Measurements from ENCODE around the gene FCHSD2.

The FCHSD2 gene

DNA sequence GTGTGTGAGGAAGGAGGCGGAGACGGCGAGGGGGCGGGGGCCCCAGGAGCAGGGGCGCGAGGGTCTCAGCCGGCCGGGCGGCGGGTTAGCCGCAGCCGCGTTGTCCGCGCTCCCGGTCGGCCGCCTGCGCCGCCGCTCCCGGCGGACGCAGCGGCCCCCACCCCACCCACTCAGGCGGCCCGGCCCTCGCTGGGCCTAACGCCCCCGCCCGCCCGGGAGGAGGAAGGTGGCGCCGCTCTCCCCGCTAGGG is at the start of gene FCHSD2:
TSS of gene FCHSD2 (minus strand) at position 191 of the 250 bp plus-strand sequence. CDS start 441 bp downstream, outside the sequence.
- DNase-seq: peak in 1 of 14 donors; percentile 78

DNA sequence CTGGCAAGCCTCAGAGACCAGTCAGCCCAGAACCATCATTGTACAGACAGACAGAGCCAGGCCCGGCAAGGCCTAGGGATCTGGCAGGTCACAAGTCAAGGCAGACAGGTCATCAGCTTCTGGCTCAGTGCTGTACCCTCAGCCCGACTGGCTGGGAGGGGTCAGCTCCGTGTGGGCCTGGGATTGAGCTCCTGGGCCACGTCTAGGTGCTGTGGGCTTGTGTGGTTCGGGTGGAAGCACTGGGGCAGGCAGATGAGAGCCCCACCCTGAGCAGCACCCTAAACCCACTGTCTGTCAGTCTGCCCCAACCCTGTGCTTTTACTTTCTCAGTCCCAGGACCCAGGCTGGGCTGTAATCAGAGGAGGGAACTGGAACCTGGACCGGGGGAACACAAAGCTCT is 49.0 kb upstream of the FCHSD2 start:
- DNase-seq: no peak

GRCh38 chr11:73190557-73190885 is 48.4 kb upstream of the FCHSD2 start:
- DNase-seq: no peak

DNA sequence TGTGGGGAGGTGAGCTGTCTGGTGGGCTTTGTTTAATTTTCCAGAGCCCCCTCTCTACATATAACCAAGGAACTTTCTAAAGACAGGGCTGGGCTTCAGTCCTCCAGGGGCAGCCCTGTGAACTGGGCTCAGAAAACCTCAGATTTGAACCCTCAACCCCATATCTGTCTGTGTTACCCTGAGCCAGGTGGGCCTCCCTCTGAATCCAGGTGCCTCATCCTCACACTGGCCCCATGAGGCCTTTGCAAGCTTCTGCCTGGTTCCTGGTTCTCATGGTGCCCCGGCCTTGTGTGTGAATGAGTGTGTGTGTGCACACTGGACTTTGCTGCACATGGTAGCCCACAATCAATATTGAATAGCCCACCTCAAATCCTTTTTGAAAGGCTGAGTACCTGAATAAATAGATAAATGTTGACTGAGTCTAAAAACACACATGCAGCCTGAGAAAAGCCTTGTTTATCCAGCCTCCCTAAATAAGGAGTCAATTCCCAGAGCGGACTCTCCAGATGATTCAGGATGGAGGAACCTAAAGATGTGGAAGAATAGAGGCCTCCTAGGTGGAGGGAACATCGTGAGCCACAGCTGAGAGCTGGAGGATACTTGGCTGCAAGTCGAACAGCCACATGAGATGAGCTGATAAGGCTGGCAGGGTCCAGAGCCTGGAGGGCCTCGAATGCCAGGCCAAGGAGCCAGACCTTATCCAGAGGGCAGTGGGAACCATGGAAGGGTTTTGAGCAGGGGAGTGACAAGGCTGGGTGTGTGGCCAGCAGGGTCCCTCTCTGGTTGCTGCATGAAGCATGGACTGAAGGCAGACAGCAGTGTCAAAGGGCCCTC is 47.8 kb upstream of the FCHSD2 start:
- DNase-seq: no peak

DNA sequence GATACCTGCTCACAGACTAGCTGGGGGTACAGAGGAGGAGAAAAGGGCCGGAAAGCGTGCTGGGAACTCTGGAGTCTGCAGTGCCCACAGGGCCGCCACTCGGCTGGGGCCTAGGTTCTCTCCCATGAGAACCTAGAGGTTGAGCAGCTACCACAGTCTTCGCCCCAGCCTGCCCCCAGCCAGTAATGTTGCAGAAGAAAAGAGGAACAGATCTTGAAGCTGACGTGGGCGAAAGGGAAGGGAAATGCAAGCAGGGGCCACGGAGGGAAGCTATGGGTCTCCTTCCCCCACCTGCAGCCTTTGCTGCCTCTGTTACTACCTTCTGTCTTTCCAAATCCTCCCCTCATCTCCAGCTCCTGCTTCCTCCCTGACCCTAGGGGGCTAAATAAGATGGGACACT is 47.2 kb upstream of the FCHSD2 start:
- DNase-seq: peak in 5 of 14 donors; percentile 13 to 39 (median 35)

DNA sequence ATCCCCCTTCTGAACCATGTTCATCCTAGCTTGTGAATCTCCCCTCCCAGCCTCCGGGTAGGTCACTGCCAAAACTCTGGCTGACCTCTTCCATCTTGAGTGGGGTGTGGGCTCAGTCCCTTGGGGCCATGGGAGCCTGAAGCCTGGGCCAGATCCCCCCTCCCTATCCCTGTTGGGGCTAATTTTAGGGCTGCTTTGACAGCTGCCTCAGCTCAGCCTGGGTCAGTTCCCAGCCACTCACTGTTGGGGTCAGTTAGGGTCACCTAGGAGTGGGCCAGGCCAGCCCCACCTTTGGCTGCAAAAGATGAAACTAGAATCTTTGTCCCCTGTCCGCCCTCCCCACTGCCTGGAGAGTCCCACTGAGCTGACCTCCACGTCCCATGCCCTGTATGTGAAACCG is 46.2 kb upstream of the FCHSD2 start:
- no peak for DNase-seq

DNA sequence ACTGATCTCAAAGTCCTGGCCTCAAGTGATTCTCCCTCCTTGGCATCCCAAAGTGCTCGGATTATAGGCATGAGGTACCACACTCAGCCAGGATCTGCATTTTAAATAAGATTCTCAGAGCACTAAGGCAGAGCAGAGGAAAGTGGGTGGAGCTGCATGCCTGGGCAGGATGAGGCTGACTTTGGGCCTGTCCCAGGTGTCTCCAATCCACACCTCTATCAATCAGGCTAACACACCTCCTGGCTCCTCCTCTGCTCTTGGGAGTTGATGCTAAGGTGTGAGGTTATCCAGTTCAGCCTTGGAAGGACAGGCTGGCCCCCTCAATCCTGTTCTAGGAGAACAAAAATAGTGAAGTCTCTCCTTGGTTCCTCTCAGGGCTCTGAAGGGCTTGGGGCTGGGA is 45.7 kb upstream of the FCHSD2 start:
- DNase-seq: no peak

DNA sequence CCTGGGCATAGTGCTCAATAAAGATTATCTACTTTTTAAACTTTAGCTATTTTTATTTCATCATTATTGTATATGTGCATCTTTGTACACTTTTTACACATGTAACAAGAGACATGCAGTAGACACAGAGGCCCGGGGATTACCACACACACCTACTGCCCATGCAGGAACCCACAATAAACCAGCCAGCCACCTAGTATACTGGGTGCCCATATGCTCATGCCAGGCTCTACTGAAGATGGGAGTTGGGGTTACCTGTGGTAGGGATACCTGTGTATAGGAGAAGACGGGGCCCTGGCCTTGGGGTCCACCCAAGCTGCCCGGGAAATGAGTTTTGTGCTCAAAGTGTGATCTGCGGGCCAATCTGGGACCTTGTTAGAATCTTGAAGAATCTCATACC is 44.8 kb upstream of the FCHSD2 start:
- DNase-seq: no peak

DNA sequence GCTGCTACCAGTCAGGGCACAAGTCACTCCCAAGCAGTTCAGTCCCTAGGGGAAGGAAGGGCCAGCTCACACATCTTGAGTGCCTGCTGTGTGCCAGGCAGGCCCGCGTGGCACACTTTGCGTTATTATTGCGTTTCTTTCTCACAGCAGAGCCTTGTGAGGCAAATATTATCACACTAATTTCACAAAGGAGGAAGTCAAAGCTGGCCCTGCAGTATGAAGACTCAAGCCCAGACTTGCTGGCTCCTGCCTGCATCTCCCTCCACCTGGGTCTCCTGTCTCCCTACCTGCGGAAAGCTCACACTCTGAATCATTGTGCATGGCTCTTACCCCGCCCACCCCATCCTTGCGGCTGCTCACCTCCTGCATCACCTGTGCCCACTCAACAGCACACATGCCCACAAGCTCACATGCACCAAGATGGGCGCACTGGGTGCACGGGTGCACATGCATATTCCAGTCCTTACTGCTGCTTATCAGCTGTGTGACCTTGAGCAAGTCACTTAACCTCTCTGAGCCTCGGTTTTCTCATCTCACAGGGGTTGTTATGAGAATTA is 44.3 kb upstream of the FCHSD2 start:
- DNase-seq: no peak

DNA sequence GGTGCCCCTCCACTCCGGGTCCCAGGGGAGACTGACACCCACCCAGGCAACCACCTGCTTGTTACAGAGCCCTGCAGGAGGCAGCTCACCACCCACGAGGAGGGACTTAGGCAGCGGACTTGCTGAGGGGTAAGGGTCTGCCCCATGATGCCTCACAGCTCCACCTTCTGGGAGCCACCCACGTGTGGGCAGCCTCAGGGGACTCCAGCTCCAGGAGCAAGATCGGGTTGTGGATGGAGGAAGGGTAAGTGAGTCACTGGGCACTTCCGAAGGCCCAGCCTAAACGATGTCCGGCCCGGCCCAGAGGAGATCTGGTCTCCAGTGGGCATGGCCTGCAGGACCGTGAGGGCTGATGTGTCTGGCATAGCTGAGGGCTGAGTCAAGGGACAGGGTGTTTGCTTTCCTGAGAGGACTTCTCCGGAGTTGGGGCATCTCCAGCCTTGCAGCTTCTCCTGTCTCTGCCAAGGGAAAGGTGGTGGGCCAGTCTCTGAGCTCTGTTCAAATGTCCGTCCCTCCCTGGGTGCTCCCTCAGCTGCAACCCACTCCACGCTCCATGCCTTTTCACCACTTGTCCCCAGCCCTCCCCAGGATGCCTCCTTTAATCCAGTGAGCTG is 43.7 kb upstream of the FCHSD2 start:
- DNase-seq: no peak

- DNase-seq: peak in 9 of 14 donors; percentile 13 to 67 (median 30)
These were observed 43.0 kb upstream of the FCHSD2 start for GRCh38 chr11:73184953-73185671.

DNA sequence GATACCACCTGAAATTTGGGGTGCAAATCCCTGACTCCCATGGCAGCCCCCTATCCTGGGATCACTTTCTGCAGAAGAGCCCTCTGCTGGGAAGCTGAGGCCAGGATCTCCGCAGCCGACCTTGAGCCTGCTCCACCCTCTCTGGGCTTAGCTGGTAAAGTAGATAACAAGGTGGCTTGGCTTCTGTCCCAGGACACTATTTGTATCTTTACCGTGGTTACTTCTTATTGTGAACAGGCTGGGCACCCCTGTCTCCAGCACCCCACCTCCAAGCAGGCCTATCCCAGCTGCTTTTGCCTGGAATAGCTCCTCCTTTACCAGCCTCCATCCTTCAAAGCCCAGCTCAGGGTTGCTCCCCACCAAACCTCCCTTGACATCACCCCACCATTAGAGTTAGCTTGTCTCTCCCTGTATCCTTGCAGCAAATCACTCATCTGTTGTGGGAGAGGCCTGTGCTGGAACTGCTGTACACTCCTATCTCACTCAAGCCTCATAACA is 40.8 kb upstream of the FCHSD2 start:
- no peak for DNase-seq

GRCh38 chr11:73178681-73179080 is 36.6 kb upstream of the FCHSD2 start:
- no peak for DNase-seq

GRCh38 chr11:73177778-73178539 is 35.8 kb upstream of the FCHSD2 start:
- peak in 12 of 14 donors; percentile 37 to 80 (median 66) for DNase-seq

DNA sequence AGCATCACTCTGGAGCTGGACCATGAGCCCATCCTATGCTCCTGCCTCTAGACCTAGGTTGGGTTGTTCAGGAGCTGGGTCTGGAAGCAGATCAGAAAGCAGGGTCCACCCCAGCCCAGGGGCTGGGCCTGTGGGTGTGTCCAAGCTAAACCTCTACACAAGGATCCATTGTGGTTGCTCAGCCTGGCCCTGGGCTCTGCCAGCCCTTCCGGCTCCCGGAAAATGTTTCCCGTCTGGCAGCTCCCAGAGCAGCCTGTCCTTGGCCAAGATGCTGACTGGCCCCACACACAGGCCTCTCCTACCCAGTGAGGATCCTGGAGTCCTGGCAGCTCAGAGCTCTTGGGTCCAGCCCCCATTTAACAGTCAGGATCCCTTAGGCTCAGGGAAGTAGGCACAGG is 35.3 kb upstream of the FCHSD2 start:
- DNase-seq: peak in 8 of 14 donors; percentile 28 to 81 (median 44)

- no peak for DNase-seq
These were observed 34.7 kb upstream of the FCHSD2 start for GRCh38 chr11:73176874-73177155.

DNA sequence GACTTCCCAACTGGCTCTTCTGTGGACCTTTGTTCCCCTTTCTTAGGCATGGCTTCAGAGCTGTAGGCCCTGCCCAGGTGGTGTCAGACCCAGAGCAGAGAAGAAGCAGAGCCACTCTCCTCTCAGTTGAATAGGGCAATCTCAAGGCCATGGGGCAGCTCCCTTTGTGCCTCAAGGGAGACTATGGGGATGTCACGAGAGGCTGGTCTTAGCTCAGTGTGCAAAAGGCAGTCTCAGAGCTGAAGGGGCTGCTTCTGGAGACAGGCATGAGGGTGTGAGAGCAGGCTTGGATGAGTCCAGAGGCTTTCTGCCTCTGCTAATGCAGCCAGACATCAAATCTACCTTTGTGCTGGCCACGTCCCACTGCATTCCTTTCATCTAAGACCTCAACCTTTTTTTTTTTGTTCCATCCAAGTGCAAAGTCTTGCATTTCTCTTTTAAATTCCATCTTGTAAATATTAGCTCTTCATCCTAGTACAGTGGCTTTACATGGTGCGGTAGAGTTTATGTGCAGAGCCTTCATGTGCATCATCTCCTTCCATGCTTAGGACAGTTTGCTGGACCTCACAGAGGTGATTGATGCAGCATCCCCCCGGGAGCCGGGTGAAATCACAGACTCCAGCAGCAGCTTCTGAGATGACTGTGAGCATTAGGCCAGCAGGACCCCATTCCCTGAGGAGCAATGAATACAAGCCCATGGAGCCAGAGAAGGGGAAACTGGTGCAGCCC is 34.2 kb upstream of the FCHSD2 start:
- no peak for DNase-seq

DNA sequence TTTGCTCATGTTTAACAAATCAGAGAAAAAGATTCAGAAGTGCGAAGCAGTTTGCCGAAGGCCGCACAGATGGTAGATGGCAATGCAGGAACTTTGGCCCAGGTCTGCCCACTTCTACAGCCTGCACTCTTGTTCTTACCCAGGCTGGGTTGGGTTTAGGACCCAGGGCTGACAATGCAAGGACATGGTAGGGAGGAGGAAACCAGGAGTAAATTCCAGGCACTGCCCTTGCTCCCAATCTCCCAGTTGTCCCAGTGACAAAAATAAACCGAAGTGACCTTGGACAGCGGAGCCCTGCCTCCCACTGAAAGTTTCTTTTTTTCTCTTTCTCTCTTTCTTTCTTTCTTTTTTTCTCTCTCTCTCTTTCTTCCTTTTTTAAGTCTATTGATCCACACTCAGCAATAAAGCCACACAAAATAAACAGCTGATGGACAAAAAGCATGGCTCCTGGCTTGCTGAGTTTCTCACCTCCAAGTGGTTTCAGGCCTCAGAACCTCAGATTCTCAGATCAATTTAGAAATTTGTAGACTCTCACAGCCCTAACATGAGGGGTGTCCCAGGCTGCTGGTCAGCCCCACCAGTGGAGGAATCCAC is 33.5 kb upstream of the FCHSD2 start:
- no peak for DNase-seq

- DNase-seq: no peak
These were observed 32.3 kb upstream of the FCHSD2 start for GRCh38 chr11:73174495-73174791.

DNA sequence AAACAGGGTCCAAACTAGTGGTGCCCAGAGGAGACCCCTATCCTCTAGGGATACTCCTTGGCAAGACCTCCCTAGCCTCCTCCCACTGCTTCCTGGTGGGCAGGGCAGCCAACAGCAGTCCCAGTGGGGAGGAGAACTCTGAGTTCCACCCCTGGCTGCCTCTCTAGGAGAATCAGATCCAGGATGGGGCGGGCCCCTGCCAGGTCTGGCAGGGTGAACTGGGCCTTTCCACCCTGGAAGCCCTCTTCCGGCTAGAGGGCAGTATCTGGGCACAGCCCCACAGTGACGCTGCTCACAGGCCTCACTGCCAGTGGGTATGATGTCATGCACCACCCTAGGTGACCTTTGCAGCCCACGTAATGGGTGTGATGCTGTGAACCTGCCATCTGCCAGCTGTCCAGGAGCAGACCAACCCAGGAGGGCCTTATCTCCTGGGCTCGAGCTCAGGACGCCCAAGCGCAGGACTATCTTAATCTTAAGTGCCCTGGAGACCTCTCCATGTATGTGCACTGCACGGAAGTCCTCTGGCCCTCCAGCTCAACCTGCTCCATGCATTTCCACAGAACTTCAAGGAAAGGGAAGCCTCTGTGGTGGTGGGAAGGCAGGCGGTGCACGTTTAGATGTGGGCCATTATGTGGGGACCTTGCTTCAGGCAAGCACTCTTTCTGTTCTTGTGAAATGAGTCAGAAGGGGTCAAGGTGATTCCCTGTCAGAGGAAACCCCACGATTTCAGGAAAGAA is 31.8 kb upstream of the FCHSD2 start:
- DNase-seq: no peak

DNA sequence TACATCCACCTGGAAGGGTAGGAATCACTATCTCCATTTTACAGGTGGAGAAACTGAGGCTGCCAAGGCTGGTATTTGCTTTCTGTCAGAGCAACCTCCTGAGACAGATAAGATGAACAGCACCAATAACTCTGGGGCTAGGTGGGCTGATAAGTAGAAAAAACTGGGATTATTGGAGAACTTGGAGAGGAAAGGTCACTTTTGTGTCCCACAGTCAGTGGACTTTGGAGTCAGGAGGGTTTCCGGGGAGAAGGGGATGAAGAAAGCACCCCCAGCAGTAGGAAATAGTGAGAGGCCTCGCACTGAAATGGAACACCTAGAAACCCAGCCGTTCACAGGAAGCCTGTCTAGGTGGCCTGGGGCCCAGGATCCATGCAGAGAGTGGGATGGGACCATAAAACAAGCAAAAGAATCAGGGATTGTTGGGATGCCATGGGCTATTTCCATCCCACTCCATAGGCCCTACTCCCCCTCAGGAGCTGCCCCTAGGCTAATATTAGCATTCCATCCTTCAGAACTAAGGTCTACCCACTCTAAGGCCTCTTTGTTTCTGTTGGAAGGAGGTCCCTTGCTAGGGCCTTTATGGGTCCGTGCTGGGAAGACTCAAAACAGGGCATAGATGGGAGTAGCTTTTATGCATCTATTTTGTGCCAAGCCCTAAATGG is 31.0 kb upstream of the FCHSD2 start:
- no peak for DNase-seq
